Measurements from ENCODE around the gene OGFOD1. TPM values are rescaled to one million over a fixed set of nuclear protein-coding genes. Genes with fewer than 3 reads are reported as not detected.

Gene OGFOD1
- total and polyA plus RNA-seq, 12 donors, result 8.9 to 41.0 (median 35.8) TPM

DNA sequence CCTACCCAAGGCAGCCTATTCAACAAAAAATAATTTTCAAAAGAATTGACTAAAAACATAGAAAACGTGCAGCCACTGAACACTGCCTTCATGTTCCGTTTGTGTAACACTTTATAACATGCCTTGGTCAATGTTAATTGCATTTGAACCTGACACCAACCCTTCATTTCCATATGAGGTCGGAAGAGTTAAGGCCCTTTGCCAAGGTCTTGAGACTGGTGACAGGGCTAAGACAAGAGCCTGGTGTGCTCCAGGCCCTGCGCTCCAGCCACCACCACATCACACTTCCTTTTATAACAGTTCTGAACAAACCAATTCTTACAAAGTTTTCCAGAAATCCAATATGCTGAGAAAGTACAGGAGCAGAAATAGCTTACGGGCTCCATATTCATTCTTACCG is 64.3 kb downstream of the OGFOD1 start:
- Histone ChIP-seq H3K27me3 (no peaks in the 10 kb centered on the region), H3K4me1 (peaks cover 0 to 66% (median 44%) of the 10 kb centered on the region in 9 donors), H3K4me3 (no peak overlapping the region), H3K9me3 (no peaks in the 10 kb centered on the region), H3K36me3 (peaks cover 0 to 30% (median 0%) of the 10 kb centered on the region in 9 donors), H3K27ac (peak overlapping the region in 1 of 10 donors; percentile 12)
- TF ChIP-seq, protein P1, sequence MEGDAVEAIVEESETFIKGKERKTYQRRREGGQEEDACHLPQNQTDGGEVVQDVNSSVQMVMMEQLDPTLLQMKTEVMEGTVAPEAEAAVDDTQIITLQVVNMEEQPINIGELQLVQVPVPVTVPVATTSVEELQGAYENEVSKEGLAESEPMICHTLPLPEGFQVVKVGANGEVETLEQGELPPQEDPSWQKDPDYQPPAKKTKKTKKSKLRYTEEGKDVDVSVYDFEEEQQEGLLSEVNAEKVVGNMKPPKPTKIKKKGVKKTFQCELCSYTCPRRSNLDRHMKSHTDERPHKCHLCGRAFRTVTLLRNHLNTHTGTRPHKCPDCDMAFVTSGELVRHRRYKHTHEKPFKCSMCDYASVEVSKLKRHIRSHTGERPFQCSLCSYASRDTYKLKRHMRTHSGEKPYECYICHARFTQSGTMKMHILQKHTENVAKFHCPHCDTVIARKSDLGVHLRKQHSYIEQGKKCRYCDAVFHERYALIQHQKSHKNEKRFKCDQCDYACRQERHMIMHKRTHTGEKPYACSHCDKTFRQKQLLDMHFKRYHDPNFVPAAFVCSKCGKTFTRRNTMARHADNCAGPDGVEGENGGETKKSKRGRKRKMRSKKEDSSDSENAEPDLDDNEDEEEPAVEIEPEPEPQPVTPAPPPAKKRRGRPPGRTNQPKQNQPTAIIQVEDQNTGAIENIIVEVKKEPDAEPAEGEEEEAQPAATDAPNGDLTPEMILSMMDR (IDR thresholded peaks at IDR 0.05), result no peak
- intact Hi-C loops (cut with DNase I), result loop anchor here in 9 of 10 donors (2.0 to 10.0 kb wide), 7 partner anchors 79 to 189 kb away; no protein-coding TSS in a partner anchor
- 61 to 65% methylated on average over 6 of the region's 6 CpGs for WGBS, 2 donors
- no peak for DNase-seq
- ATAC-seq, result no peak

- no peak overlapping the region for H3K27ac ChIP-seq
- WGBS, 2 donors, result 94 to 97% methylated on average over 2 of the region's 2 CpGs
These were observed 65.9 kb downstream of the OGFOD1 start for GRCh38 chr16:56517206-56517605.

DNA sequence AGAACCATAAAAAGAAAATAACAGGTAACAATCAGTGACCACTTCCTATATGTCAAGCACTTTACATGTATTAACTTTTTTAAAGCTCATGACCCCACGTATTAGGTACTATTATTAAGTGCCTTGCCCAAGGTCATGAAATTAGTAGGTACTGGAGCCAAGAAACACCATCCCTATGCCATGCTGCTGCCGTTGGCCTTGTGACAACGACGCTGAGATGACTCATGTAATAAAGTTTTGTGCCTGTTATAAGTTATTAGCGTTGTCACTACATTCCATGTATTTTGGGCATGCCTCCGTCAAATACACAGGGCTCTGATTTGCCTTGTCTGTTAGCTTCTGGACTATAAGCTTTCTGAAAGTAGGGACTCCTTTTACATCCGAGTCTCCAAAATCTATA is 67.1 kb downstream of the OGFOD1 start:
- H3K4me1 ChIP-seq, result peaks cover 0 to 63% (median 40%) of the 10 kb centered on the region in 9 donors
- H3K4me3 ChIP-seq, result peak overlapping the region in 1 of 10 donors; percentile 90
- H3K9me3 ChIP-seq, result no peaks in the 10 kb centered on the region
- peak overlapping the region in 3 of 10 donors; percentile 25 to 93 (median 37) for H3K27ac ChIP-seq
- DNase-seq (no peak), ATAC-seq (peak in 2 of 8 donors; percentile 9 to 19)
- 73% methylated on average over 7 of the region's 7 CpGs for WGBS, 2 donors
- TF ChIP-seq, protein P1 (IDR thresholded peaks at IDR 0.05), result no peak
- H3K27me3 ChIP-seq, result no peaks in the 10 kb centered on the region
- peaks cover 0 to 3% (median 0%) of the 10 kb centered on the region in 9 donors for H3K36me3 ChIP-seq
- intact Hi-C loops (cut with DNase I), result loop anchor here in 7 of 10 donors (5.0 to 10.0 kb wide), 4 partner anchors 76 to 186 kb away; no protein-coding TSS in a partner anchor

More at GRCh38 chr16:56517206-56517605, 65.9 kb downstream of the OGFOD1 start:
- Histone ChIP-seq H3K4me1 (peaks cover 0 to 67% (median 44%) of the 10 kb centered on the region in 9 donors), H3K9me3 (no peaks in the 10 kb centered on the region), H3K4me3 (no peak overlapping the region), H3K36me3 (peaks cover 0 to 15% (median 0%) of the 10 kb centered on the region in 9 donors), H3K27me3 (no peaks in the 10 kb centered on the region)
- DNase-seq (no peak), ATAC-seq (no peak)
- TF ChIP-seq, protein P1 (IDR thresholded peaks at IDR 0.05), result no peak
- intact Hi-C loops (cut with DNase I), result loop anchor here in 7 of 10 donors (5.0 to 10.0 kb wide), 4 partner anchors 78 to 188 kb away; no protein-coding TSS in a partner anchor

DNA sequence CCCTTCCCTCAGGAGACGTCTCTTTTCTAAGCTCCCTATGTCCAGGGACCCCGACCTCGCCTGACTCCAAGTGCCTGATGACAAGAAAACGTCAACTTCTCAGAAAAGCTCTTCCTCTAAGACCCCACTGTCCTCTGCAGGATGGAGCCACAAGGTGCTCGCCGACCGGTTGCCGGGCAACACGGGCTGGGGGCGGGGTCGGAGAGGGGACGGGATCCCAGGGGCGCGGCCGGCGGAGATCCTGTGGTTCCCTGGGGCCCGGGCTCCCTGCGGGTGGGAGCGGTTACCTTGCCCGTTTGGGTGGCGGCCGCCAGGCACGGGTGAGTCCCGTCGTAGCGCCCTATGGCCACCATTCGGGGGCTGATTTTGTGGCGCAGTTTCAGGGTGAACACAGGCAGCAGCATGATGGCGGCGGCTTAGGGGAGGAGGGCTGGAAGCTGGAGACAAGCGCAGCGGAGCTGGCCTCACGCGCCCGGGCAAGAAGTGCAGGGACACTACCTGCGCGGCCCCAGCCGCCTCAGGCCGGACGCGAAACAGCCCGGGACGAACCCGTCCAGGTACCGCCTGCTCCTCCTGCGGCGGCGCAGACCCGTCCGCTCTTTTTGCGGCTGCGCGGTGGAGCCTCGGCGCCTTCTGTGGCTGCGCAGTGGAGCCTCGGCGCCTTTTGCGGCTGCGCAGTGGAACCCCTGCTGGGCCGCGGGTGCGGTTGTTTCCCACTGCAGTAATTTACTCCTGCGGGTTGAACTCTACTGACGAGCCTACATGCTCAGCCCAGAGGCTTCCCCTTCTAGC is 68.3 kb downstream of the OGFOD1 start, which contains the start of gene BBS2:
Gene BBS2, minus strand, starts transcription at position 566 of the 792 bp plus-strand sequence. Its CDS starts 162 bp downstream, at position 404.
- TF ChIP-seq, protein P1 (IDR thresholded peaks at IDR 0.05), result peak in 1 of 9 donors; percentile 14
- peak within 1 kb of the TSS; percentile 71 to 99 (median 92) for H3K4me3 ChIP-seq
- DNase-seq (peak; percentile 90 to 94), ATAC-seq (peak; percentile 96 to 99 (median 98))
- no peaks in the 10 kb centered on the region for H3K9me3 ChIP-seq
- no peaks in the 10 kb centered on the region for H3K36me3 ChIP-seq
- peaks cover 0 to 56% (median 38%) of the 10 kb centered on the region in 9 donors for H3K4me1 ChIP-seq
- H3K27ac ChIP-seq, result peak within 1 kb of the TSS; percentile 35 to 94 (median 90)
- 0 to 1% methylated on average over 65 of the region's 65 CpGs for WGBS, 2 donors
- no peaks in the 10 kb centered on the region for H3K27me3 ChIP-seq
- intact Hi-C loops (cut with DNase I), result loop anchor here in 7 of 10 donors (5.0 to 10.0 kb wide), 4 partner anchors 75 to 185 kb away; no protein-coding TSS in a partner anchor
